ENCODE data around the gene PDHA2. TPM values are rescaled to one million over a fixed set of nuclear protein-coding genes. Genes with fewer than 3 reads are reported as not detected.
"Not testable (repeated sequence)": the region's sequence is repeated elsewhere in the genome, so short reads cannot be mapped to it uniquely, and the experiment has no call there.

The PDHA2 gene
- total and polyA plus RNA-seq, 9 donors, result not detected

DNA sequence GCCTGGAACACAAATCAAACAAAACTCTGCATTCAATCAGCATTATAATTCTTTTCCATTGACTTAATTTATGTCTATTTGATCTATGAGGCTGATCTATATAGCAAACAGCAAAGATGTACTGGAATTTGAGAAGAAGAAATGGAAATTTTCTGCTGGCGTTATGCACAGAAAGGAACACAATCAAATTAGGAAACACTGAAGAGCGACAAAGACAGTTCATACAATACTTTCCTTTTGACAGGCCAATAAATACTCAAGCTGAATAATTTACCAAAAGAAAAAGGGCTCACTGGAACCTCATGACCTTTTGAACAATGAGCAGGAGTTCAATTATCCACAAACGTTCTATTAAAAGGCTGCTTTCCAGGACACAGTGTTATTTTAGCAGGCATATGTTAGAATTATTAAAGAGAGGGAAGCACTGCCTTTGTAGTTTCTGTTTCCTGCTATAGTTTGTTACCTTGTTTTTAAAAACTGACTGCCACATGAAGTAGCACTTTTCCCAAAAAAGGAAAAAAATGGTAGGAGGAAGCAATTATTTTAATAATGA lies 8.1 kb downstream of the PDHA2 start:
- peak; percentile 43 for DNase-seq
- Histone ChIP-seq H3K4me3 (ENCODE audit: low read length) (no peak overlapping the region), H3K4me1 (ENCODE audit: control insufficient read depth, insufficient read depth, low read length) (no peaks in the 10 kb centered on the region), H3K27ac (ENCODE audit: low read length) (no peak overlapping the region), H3K27me3 (ENCODE audit: control insufficient read depth, insufficient read depth, low read length) (no peaks in the 10 kb centered on the region), H3K9me3 (replicated peaks; ENCODE audit: control insufficient read depth, low read depth, low read length) (no peaks in the 10 kb centered on the region), H3K36me3 (ENCODE audit: control insufficient read depth, insufficient read depth, low read length) (no peaks in the 10 kb centered on the region)
- WGBS (ENCODE audit: insufficient coverage), result no CpG with 5 or more reads among the region's 3 CpGs

DNA sequence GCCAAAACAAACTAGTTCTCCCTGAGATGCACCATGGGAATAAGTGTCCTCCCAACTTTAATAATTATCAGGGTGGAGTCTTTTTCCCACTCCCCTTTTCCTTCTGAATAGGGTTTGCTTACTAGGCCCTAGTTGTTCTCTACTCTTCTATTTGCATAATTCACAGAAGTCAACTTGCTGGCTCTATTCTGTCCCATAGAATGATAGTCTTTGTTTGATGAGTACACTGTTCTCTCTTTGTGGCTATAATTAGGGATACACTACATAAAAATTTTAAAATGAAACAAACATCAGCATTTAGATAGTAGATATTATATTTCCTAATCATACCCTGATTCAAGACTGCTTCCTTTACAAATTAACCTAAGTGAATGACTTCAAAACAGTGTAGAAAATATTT lies 10.3 kb downstream of the PDHA2 start:
- no peaks in the 10 kb centered on the region for H3K27me3 ChIP-seq (ENCODE audit: control insufficient read depth, insufficient read depth, low read length)
- H3K9me3 ChIP-seq (replicated peaks; ENCODE audit: control insufficient read depth, low read depth, low read length), result no peaks in the 10 kb centered on the region
- no peaks in the 10 kb centered on the region for H3K36me3 ChIP-seq (ENCODE audit: control insufficient read depth, insufficient read depth, low read length)
- no peaks in the 10 kb centered on the region for H3K4me1 ChIP-seq (ENCODE audit: control insufficient read depth, insufficient read depth, low read length)
- no peak for DNase-seq
- no peak overlapping the region for H3K27ac ChIP-seq (ENCODE audit: low read length)
- H3K4me3 ChIP-seq (ENCODE audit: low read length), result no peak overlapping the region

DNA sequence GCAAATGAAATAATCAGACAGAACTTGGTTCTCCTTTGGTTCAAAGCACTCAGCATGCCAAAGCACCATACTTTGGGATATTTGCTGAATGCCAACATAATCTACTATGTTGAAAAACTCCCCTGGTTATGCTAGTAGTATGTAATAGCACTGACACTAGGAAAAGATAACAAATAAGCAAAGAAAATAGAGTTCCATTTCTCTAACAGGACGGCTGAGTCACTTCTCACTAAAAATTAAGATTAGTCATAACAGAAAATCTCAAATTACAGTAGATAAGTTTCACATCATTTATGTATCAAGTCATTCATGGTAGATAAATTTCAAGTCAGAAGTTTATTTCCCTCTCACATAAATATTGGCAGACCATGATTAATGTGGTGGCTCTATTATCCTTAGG lies 17.9 kb downstream of the PDHA2 start:
- Histone ChIP-seq H3K36me3 (ENCODE audit: control insufficient read depth, insufficient read depth, low read length) (no peaks in the 10 kb centered on the region), H3K4me3 (ENCODE audit: low read length) (no peak overlapping the region), H3K4me1 (ENCODE audit: control insufficient read depth, insufficient read depth, low read length) (no peaks in the 10 kb centered on the region), H3K27me3 (ENCODE audit: control insufficient read depth, insufficient read depth, low read length) (no peaks in the 10 kb centered on the region), H3K9me3 (replicated peaks; ENCODE audit: control insufficient read depth, low read depth, low read length) (no peaks in the 10 kb centered on the region), H3K27ac (ENCODE audit: low read length) (no peak overlapping the region)
- DNase-seq, result no peak
- no CpG with 5 or more reads among the region's 1 CpG for WGBS (ENCODE audit: insufficient coverage)

DNA sequence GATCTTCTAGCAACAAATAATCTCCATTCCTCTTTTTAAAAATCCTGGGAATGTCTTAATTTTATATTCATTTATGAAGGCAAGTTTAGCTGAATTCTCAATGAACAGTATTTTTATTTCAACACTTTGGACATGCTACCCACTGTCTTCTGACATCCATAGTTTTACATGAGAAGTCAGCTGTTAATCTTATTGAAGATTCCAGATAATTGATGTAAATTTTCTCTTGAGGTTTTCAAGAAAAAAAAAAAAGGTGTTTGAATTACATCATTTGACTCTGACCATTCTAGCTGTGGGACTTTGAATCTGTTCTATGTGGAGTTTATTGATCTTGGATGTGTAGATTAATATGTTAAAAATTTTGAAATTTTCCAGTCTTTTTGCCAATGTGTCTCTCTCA lies 28.0 kb downstream of the PDHA2 start:
- no peak overlapping the region for H3K27ac ChIP-seq (ENCODE audit: low read length)
- DNase-seq, result no peak
- no peak overlapping the region for H3K4me3 ChIP-seq (ENCODE audit: low read length)
- no peaks in the 10 kb centered on the region for H3K36me3 ChIP-seq (ENCODE audit: control insufficient read depth, insufficient read depth, low read length)
- H3K4me1 ChIP-seq (ENCODE audit: control insufficient read depth, insufficient read depth, low read length), result no peaks in the 10 kb centered on the region
- peaks cover 7% of the 10 kb centered on the region for H3K9me3 ChIP-seq (replicated peaks; ENCODE audit: control insufficient read depth, low read depth, low read length)
- H3K27me3 ChIP-seq (ENCODE audit: control insufficient read depth, insufficient read depth, low read length), result no peaks in the 10 kb centered on the region

DNA sequence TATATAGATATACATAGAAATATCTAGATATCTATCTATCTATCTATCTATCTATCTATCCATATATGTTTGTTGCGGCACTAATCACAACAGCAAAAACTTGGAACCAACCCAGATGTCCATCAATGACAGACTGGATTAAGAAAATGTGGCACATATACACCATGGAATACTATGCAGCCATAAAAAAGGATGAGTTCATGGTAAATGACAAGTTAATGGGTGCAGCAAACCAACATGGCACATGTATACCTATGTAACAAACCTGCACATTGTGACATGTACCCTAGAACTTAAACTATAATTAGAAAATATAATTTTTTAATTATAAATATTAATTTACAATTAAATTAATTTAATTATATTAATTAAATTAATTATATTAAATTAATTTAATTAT lies 29.5 kb downstream of the PDHA2 start:
- DNase-seq; H3K36me3 ChIP-seq (ENCODE audit: control insufficient read depth, insufficient read depth, low read length); H3K27ac ChIP-seq (ENCODE audit: low read length); H3K4me1 ChIP-seq (ENCODE audit: control insufficient read depth, insufficient read depth, low read length); H3K27me3 ChIP-seq (ENCODE audit: control insufficient read depth, insufficient read depth, low read length); H3K9me3 ChIP-seq (replicated peaks; ENCODE audit: control insufficient read depth, low read depth, low read length); H3K4me3 ChIP-seq (ENCODE audit: low read length): not testable (repeated sequence)
- no CpG with 5 or more reads among the region's 1 CpG for WGBS (ENCODE audit: insufficient coverage)

DNA sequence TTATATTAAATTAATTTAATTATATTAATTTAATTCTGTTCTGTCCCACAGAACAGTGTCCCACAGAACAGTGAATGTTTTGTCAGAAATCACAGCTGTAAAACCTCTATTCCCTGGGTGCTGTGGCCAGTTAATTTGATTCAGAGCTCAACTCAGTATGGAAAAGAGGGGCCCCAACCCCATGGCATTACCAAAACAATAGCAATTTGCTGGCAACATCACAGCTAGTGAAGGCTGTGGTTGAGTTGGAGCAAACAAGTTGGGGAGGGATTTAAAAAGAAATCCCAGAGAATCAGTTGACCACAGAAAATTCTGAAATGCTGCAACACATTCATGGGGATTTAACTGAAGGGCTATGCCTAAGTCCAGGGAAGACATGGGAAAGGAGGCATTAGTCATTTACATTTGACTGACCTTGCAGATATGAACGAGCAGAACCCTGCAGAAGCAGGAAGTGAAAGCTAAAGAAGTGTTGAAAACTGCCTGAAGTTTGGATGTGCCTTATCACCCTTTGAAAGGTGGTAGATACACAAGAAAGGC lies 30.1 kb downstream of the PDHA2 start:
- no peak overlapping the region for H3K4me3 ChIP-seq (ENCODE audit: low read length)
- H3K4me1 ChIP-seq (ENCODE audit: control insufficient read depth, insufficient read depth, low read length), result no peaks in the 10 kb centered on the region
- no peaks in the 10 kb centered on the region for H3K36me3 ChIP-seq (ENCODE audit: control insufficient read depth, insufficient read depth, low read length)
- no peak overlapping the region for H3K27ac ChIP-seq (ENCODE audit: low read length)
- peaks cover 7% of the 10 kb centered on the region for H3K9me3 ChIP-seq (replicated peaks; ENCODE audit: control insufficient read depth, low read depth, low read length)
- no peaks in the 10 kb centered on the region for H3K27me3 ChIP-seq (ENCODE audit: control insufficient read depth, insufficient read depth, low read length)
- WGBS (ENCODE audit: insufficient coverage), result no CpG with 5 or more reads among the region's 1 CpG
- no peak for DNase-seq

DNA sequence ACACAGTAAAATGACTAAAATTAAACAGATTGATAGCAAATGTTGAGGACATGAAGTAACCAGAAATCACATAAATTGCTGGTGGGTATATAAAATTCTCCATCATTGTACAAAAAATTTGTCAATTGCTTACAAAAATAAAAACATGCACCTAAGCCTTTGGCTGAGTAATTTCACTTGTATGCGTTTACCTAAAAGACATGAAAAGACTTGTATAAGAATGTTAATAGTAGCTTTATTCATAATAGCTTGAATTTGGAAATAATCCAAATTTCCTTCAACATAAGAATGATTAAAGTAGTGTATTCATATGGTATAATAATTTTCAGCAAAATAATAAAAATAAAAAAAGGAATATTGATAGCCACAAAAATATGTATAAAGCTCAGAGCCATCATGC lies 37.7 kb downstream of the PDHA2 start:
- H3K9me3 ChIP-seq (replicated peaks; ENCODE audit: control insufficient read depth, low read depth, low read length), result no peaks in the 10 kb centered on the region
- H3K27ac ChIP-seq (ENCODE audit: low read length), result no peak overlapping the region
- H3K4me3 ChIP-seq (ENCODE audit: low read length), result no peak overlapping the region
- no CpG with 5 or more reads among the region's 1 CpG for WGBS (ENCODE audit: insufficient coverage)
- DNase-seq, result no peak
- no peaks in the 10 kb centered on the region for H3K36me3 ChIP-seq (ENCODE audit: control insufficient read depth, insufficient read depth, low read length)
- no peaks in the 10 kb centered on the region for H3K4me1 ChIP-seq (ENCODE audit: control insufficient read depth, insufficient read depth, low read length)
- H3K27me3 ChIP-seq (ENCODE audit: control insufficient read depth, insufficient read depth, low read length), result no peaks in the 10 kb centered on the region

DNA sequence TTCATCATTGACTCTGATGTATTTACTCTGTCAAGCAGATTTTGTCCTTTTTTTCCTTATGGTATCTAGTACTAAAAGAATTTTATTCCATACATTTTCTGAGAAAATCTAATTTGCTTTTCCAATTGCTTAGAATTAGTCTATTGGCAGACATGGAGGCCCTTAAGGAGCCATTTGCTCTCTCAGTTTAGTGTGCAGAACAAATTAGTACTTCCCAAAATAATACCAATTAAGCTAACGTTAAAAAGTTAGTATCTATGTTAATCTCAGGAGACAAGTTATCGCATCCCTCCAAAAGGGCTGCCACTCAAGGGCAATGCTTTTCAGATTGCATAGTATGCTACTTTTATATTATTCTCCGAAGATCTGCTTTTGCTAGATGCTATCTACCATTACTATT lies 47.7 kb downstream of the PDHA2 start:
- Histone ChIP-seq H3K27me3 (ENCODE audit: control insufficient read depth, insufficient read depth, low read length) (no peaks in the 10 kb centered on the region), H3K4me3 (ENCODE audit: low read length) (no peak overlapping the region), H3K27ac (ENCODE audit: low read length) (no peak overlapping the region), H3K4me1 (ENCODE audit: control insufficient read depth, insufficient read depth, low read length) (no peaks in the 10 kb centered on the region), H3K9me3 (replicated peaks; ENCODE audit: control insufficient read depth, low read depth, low read length) (peaks cover 2% of the 10 kb centered on the region), H3K36me3 (ENCODE audit: control insufficient read depth, insufficient read depth, low read length) (no peaks in the 10 kb centered on the region)
- WGBS (ENCODE audit: insufficient coverage), result 80% methylated on average over 1 of the region's 3 CpGs
- no peak for DNase-seq

DNA sequence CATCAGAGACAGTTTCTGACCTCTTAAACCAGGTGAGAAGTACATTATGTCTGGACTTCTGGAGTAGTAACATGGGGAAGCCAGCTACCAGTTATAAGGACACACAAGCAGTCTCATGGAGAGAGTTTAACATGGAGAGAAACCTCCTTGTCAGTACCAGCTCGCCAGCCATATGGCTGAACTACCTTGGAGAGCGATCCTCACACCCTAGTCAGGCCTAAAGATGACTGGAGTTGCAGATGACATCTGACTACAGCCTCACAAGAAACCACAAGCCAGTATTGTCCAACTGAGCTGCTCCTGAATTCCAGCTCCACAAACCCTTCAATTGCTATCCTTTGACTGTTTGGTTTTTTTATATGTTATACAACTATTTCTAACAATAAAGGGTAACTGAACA lies 49.8 kb downstream of the PDHA2 start:
- H3K27me3 ChIP-seq (ENCODE audit: control insufficient read depth, insufficient read depth, low read length), result no peaks in the 10 kb centered on the region
- H3K36me3 ChIP-seq (ENCODE audit: control insufficient read depth, insufficient read depth, low read length), result no peaks in the 10 kb centered on the region
- H3K9me3 ChIP-seq (replicated peaks; ENCODE audit: control insufficient read depth, low read depth, low read length), result peaks cover 2% of the 10 kb centered on the region
- no peak overlapping the region for H3K4me3 ChIP-seq (ENCODE audit: low read length)
- 65% methylated on average over 2 of the region's 2 CpGs for WGBS (ENCODE audit: insufficient coverage)
- H3K27ac ChIP-seq (ENCODE audit: low read length), result no peak overlapping the region
- H3K4me1 ChIP-seq (ENCODE audit: control insufficient read depth, insufficient read depth, low read length), result no peaks in the 10 kb centered on the region
- DNase-seq, result peak; percentile 4
